PC-3 (cell line): ENCODE data around the gene SH2D6. TPM values are rescaled to one million over a fixed set of nuclear protein-coding genes. Genes with fewer than 3 reads are reported as not detected.

Experiments
- ATAC-seq: fragments of 200-7000 bp; cut with Tn5 transposase; 2 replicates; pipeline ENCODE4 v1.9.1; 2020; ENCODE audit warnings: mild to moderate bottlenecking, moderate library complexity
- BruUV-seq: library from RNA; stranded (reverse); fragments of 400-500 nt; replicated peaks from 2 replicates; lab custom pipeline; 2021; lab: Mats Ljungman, UMichigan
- CTCF ChIA-PET: fragments of 300-600 bp; sonication (Branson Sonifier 250); formaldehyde crosslinking; loops from one replicate; lab custom pipeline; 2022; ENCODE audit warnings: antibody characterized with exemption; lab: Charles Lee
- POLR2A ChIA-PET: fragments of 300-600 bp; sonication (Branson Sonifier 250); formaldehyde crosslinking; loops from one replicate; lab custom pipeline; 2022; ENCODE audit warnings: antibody characterized with exemption; ENCODE audit not compliant: unreplicated experiment; lab: Charles Lee
- DNase-seq: peaks from one replicate; pipeline ENCODE4 v3.0.0-alpha.2; 2015
- H2AFZ ChIP-seq: fragments of 300-600 bp; sonication (generic); 2 replicates; pipeline ENCODE4 v1.6.0; 2016; ENCODE audit warnings: antibody characterized with exemption, low read length
- H3F3A ChIP-seq: fragments of 300-600 bp; sonication (generic); one replicate; pipeline ENCODE4 v1.6.0; 2017; ENCODE audit warnings: antibody characterized with exemption, low read length, control low read depth, mild to moderate bottlenecking; ENCODE audit not compliant: unreplicated experiment
- H3K27ac ChIP-seq: fragments of 300-600 bp; sonication (generic); 2 replicates; pipeline ENCODE4 v1.5.1; 2016; ENCODE audit warnings: mild to moderate bottlenecking, low read length
- H3K27me3 ChIP-seq: fragments of 300-600 bp; sonication (generic); 2 replicates; pipeline ENCODE4 v1.6.1; 2016; ENCODE audit warnings: low read length, mixed read lengths
- H3K36me3 ChIP-seq: fragments of 300-600 bp; sonication (generic); 2 replicates; pipeline ENCODE4 v1.6.1; 2016; ENCODE audit warnings: low read depth, mixed run types, low read length, mixed read lengths
- H3K4me1 ChIP-seq: fragments of 300-600 bp; sonication (generic); 2 replicates; pipeline ENCODE4 v1.5.1; 2016; ENCODE audit warnings: low read length; ENCODE audit not compliant: insufficient read depth
- H3K4me2 ChIP-seq: fragments of 300-600 bp; sonication (generic); 2 replicates; pipeline ENCODE4 v1.6.0; 2016; ENCODE audit warnings: low read length
- H3K4me3 ChIP-seq: fragments of 300-600 bp; sonication (generic); 2 replicates; pipeline ENCODE4 v1.5.1; 2016; ENCODE audit warnings: mild to moderate bottlenecking, low read length, mixed read lengths
- H3K79me2 ChIP-seq: fragments of 300-600 bp; sonication (generic); 2 replicates; pipeline ENCODE4 v1.6.1; 2017; ENCODE audit warnings: low read length, mixed read lengths
- H3K9ac ChIP-seq: fragments of 300-600 bp; sonication (generic); 2 replicates; pipeline ENCODE4 v1.6.0; 2016; ENCODE audit warnings: mild to moderate bottlenecking, low read length
- H3K9me2 ChIP-seq: fragments of 300-600 bp; sonication (generic); replicated peaks from 2 replicates; pipeline ENCODE4 v1.6.1; 2016; ENCODE audit warnings: mixed run types, low read length, mixed read lengths
- H3K9me3 ChIP-seq: fragments of 300-600 bp; sonication (generic); 2 replicates; pipeline ENCODE4 v1.6.1; 2016; ENCODE audit warnings: low read length, mixed read lengths
- H4K20me1 ChIP-seq: fragments of 300-600 bp; sonication (generic); 2 replicates; pipeline ENCODE4 v1.6.1; 2016; ENCODE audit warnings: low read length, mixed read lengths
- EZH2 ChIP-seq: fragments of 300-600 bp; sonication (generic); IDR thresholded peaks from one replicate; pipeline ENCODE4 v1.6.1; 2017; ENCODE audit warnings: antibody characterized with exemption, mild to moderate bottlenecking, low read length; ENCODE audit not compliant: unreplicated experiment
- EZH2phosphoT487 ChIP-seq: fragments of 300-600 bp; sonication (generic); IDR thresholded peaks from 2 replicates; pipeline ENCODE4 v1.6.1; 2018; ENCODE audit warnings: mild to moderate bottlenecking, antibody characterized with exemption, low read length, borderline replicate concordance
- intact Hi-C: fragments of 100-400 bp; cut with micrococcal nuclease; formaldehyde crosslinking; loops from 2 replicates; pipeline ENCODE4 v1.9.0; 2023
- total RNA-seq: library from RNA; depleted of rRNA; stranded (reverse); fragments of >200 nt; gene quantifications from 2 replicates; pipeline ENCODE4 v1.2.3, GENCODE V29; 2014
- TF ChIP-seq, protein P1 (sequence below): fragments of 300-600 bp; sonication (generic); conservative IDR thresholded peaks from 2 replicates; pipeline ENCODE4 v1.5.1; 2017; ENCODE audit warnings: antibody characterized with exemption, low read depth, mild to moderate bottlenecking, low read length

The SH2D6 gene
- total RNA-seq, 1 experiment from 2014 or later: not detected

DNA sequence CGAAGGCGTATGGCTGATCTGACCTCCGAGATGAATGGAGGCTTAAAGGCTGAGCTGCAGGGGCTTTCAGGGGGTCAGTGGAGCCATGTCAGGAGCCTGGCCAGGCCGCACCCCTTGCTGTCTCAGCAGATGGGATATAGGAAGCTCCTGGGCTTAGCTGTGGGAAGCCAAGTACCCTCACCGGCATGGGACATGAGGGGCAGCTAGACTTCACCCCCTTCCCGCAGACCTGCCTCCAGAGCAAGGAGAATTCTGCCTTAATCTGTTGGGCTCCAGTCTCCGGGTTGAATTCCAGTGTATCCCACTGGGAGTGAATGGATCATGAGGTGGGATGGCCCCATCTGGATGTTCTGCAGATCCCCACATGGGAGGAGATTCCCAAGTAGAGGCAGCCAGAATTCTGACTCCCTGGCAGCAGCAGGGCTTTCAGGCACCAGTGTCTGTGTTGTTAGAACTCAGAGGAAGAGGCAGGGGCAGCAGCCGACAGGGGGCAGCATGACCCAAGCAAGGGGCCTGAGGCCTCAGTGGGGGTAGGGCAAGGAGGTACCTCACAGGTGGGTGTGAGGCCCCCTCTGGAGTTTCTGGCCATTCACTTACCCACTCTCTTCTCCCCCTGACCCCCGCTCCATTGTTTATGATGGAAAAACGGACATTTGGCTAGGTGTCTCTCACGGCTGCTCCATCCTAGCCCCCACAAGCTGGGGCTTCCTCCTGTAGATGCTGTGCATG is 27.4 kb upstream of the SH2D6 start:
- Histone ChIP-seq H4K20me1 (no peaks in the 10 kb centered on the region), H3K36me3 (peaks cover 19% of the 10 kb centered on the region; the same call in 1 of the 2 replicates), H2AFZ (no peak overlapping the region), H3K9ac (no peak overlapping the region), H3K4me2 (no peak overlapping the region), H3K9me3 (no peaks in the 10 kb centered on the region), H3K27me3 (no peaks in the 10 kb centered on the region), H3K79me2 (no peaks in the 10 kb centered on the region), H3K4me3 (no peak overlapping the region), H3K4me1 (peaks cover 2% of the 10 kb centered on the region), H3F3A (no peaks in the 10 kb centered on the region), H3K9me2 (no peaks in the 10 kb centered on the region), H3K27ac (no peak overlapping the region)
- BruUV-seq: TSS peak; percentile 25
- ChIA-PET POLR2A (no interaction called here), CTCF (no interaction called here)
- intact Hi-C loops: no loop called here
- TF ChIP-seq EZH2 (no peak), EZH2phosphoT487 (no peak)
- TF ChIP-seq, protein P1, sequence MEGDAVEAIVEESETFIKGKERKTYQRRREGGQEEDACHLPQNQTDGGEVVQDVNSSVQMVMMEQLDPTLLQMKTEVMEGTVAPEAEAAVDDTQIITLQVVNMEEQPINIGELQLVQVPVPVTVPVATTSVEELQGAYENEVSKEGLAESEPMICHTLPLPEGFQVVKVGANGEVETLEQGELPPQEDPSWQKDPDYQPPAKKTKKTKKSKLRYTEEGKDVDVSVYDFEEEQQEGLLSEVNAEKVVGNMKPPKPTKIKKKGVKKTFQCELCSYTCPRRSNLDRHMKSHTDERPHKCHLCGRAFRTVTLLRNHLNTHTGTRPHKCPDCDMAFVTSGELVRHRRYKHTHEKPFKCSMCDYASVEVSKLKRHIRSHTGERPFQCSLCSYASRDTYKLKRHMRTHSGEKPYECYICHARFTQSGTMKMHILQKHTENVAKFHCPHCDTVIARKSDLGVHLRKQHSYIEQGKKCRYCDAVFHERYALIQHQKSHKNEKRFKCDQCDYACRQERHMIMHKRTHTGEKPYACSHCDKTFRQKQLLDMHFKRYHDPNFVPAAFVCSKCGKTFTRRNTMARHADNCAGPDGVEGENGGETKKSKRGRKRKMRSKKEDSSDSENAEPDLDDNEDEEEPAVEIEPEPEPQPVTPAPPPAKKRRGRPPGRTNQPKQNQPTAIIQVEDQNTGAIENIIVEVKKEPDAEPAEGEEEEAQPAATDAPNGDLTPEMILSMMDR: peak; percentile 78
- peak; percentile 58 for DNase-seq
- ATAC-seq: peak; percentile 66

DNA sequence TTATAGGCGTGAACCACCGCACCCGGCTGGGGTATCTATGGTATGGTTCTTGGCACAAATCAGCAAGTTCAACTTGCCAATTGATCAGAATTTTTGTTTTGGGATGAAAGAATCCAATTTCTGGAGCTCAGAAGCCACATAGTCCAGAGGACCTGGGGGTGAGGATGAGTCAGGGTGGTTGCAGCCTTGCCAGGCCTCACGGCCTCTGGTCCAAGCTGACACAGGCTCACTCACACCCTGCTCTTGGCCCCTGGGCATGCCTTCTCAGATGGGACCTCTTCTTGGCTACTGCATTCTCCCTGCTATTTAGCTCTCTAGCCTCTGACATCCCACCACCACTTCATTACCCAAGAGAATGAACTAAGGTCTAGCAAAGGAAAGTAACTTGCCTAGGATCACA is 24.7 kb upstream of the SH2D6 start:
- no peak overlapping the region for H3K4me3 ChIP-seq
- DNase-seq (peak; percentile 21), ATAC-seq (peak; percentile 39; the same call in 1 of the 2 replicates)
- peaks cover 19% of the 10 kb centered on the region for H3K4me1 ChIP-seq
- ChIA-PET CTCF (no interaction called here), POLR2A (interaction anchor here (0.7 kb wide), 1 partner anchor 23 kb away, joined by 6 read pairs; no protein-coding TSS in a partner anchor)
- no peaks in the 10 kb centered on the region for H3K9me2 ChIP-seq
- no peaks in the 10 kb centered on the region for H3F3A ChIP-seq
- H3K4me2 ChIP-seq: no peak overlapping the region
- H3K27ac ChIP-seq: no peak overlapping the region
- intact Hi-C loops: no loop called here
- no peaks in the 10 kb centered on the region for H3K27me3 ChIP-seq
- no peaks in the 10 kb centered on the region for H4K20me1 ChIP-seq
- no peak overlapping the region for H3K9ac ChIP-seq
- peaks cover 13% of the 10 kb centered on the region; the same call in 1 of the 2 replicates for H3K36me3 ChIP-seq
- BruUV-seq: TSS peak; percentile 12
- no peaks in the 10 kb centered on the region for H3K79me2 ChIP-seq
- no peak overlapping the region for H2AFZ ChIP-seq
- no peak for TF ChIP-seq EZH2
- TF ChIP-seq, protein P1: no peak
- TF ChIP-seq EZH2phosphoT487: no peak
- H3K9me3 ChIP-seq: no peaks in the 10 kb centered on the region

DNA sequence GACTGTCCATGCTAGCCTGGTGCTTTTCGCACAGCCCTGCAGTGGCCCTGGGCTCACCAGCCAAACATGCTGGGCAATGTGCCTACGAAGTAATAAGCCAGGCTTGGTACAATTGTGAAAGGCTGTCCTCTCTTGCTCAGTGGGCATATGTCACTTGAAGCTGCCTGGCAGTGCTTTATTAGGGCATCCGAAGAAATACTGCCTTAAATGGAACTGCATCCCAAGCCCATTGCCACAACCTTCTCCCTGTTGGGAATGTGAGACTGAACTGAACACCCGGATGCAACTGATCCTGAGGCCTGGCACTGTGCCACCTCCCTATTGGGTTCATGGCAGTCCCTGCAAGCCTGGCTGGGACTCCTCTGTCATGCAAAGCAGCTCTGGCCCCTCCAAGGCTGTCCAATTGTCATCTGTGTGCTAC is 24.2 kb upstream of the SH2D6 start:
- no peaks in the 10 kb centered on the region for H3K9me3 ChIP-seq
- H3K27me3 ChIP-seq: no peaks in the 10 kb centered on the region
- no peaks in the 10 kb centered on the region for H3F3A ChIP-seq
- intact Hi-C loops: no loop called here
- no peaks in the 10 kb centered on the region for H3K79me2 ChIP-seq
- H3K4me3 ChIP-seq: no peak overlapping the region
- H2AFZ ChIP-seq: no peak overlapping the region
- no peaks in the 10 kb centered on the region for H4K20me1 ChIP-seq
- CTCF ChIA-PET: no interaction called here
- H3K4me2 ChIP-seq: no peak overlapping the region
- peaks cover 19% of the 10 kb centered on the region for H3K4me1 ChIP-seq
- no TSS peak for BruUV-seq
- ATAC-seq (no peak), DNase-seq (no peak)
- POLR2A ChIA-PET: no interaction called here
- H3K36me3 ChIP-seq: peaks cover 11% of the 10 kb centered on the region; the same call in 1 of the 2 replicates
- H3K27ac ChIP-seq: no peak overlapping the region
- H3K9ac ChIP-seq: no peak overlapping the region
- H3K9me2 ChIP-seq: no peaks in the 10 kb centered on the region
- TF ChIP-seq EZH2phosphoT487 (no peak), EZH2 (no peak)
- TF ChIP-seq, protein P1: no peak
